Left lobe of liver (tissue), 2 donors: Measurements from ENCODE around the gene PTOV1. TPM values are rescaled to one million over a fixed set of nuclear protein-coding genes. Genes with fewer than 3 reads are reported as not detected.
"Not testable (repeated sequence)": the region's sequence is repeated elsewhere in the genome, so short reads cannot be mapped to it uniquely, and the experiment has no call there.

Source experiments
- ATAC-seq: fragments of 200-7000 bp; cut with Tn5 transposase; one replicate; pipeline ENCODE4 v1.9.1; 2020; ENCODE audit warnings: mild to moderate bottlenecking, moderate library complexity
- DNase-seq: peaks from one replicate; pipeline ENCODE4 v3.0.0-alpha.2; 2020; ENCODE audit warnings: low spot score
- total RNA-seq: library from RNA; stranded (reverse); gene quantifications from one replicate; pipeline ENCODE4 v1.2.1, GENCODE V29; 2021
- donor health status: DM: no; HTN: no; CAD: no; lungs with moderate emphysema.
- donor health status: DM: no; HTN: yes; CAD: no.

PTOV1 gene
- total RNA-seq, 1 donor from 2014 or later: 86.0 TPM

DNA sequence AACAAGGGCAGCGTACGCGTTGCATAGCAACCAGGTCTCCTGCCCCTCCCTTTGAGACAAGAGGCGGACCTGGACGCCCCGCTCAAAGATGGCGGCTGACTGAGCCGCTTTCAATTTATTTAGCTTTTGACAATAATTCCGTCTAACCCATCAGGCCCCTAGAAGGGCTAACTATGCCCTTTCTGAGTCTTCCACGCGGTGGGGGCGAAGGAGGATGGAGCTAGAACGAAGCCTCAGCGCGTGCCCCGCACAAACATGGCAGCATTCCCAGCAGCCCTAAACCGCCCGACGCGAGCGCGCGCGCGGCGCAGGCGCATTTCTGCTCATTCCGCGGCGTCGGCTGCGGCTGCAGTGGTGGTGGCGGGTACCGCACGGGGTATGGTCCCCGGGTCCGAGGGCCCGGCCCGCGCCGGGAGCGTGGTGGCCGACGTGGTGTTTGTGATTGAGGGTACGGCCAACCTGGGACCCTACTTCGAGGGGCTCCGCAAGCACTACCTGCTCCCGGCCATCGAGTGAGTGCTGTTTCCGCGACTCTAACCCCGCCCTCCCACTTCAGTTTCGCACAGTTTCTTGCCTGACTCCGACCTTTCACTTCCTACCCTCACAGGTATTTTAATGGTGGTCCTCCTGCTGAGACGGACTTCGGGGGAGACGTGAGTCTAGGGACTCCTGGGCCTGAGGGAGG lies 32.9 kb upstream of the PTOV1 start, which contains the start of gene MED25:
Gene MED25 (plus strand): TSS at position 326 of the 685 bp plus-strand sequence. CDS start 53 bp downstream, at position 379.
- DNase-seq: peak; percentile 87
- peak; percentile 82 for ATAC-seq

DNA sequence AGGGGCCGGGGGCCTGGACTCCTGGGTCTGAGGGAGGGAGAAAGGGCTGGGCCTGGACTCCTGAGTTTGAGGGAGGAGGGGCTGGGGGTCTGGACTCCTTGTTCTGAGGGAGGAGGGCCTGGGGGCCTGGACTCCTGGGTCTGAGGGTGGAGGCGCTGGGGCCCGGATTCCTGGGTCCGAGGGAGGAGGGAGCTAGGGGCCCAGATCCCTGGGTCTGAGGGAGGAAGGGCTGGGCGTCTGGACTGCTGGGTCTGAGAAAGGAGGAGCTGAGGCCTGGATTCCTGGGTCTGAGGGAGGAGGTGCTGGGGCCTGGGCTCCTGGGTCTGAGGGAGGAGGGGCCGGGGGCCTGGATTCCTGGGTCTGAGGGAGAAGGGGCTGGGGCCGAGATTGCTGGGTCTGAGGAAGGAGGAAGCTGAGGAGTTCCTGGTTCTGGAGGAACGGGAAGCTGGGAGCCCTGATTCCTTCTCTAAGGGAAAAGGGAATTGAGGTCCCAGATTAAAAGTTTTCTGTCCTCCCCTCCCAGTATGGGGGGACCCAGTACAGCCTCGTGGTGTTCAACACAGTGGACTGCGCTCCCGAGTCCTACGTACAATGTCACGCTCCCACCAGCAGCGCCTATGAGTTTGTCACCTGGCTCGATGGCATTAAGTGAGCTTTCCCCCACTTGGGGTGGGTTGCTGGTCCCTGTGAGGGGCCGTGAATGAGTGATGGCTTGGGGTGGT lies 32.1 kb upstream of the PTOV1 start:
- DNase-seq (no peak), ATAC-seq (no peak)

DNA sequence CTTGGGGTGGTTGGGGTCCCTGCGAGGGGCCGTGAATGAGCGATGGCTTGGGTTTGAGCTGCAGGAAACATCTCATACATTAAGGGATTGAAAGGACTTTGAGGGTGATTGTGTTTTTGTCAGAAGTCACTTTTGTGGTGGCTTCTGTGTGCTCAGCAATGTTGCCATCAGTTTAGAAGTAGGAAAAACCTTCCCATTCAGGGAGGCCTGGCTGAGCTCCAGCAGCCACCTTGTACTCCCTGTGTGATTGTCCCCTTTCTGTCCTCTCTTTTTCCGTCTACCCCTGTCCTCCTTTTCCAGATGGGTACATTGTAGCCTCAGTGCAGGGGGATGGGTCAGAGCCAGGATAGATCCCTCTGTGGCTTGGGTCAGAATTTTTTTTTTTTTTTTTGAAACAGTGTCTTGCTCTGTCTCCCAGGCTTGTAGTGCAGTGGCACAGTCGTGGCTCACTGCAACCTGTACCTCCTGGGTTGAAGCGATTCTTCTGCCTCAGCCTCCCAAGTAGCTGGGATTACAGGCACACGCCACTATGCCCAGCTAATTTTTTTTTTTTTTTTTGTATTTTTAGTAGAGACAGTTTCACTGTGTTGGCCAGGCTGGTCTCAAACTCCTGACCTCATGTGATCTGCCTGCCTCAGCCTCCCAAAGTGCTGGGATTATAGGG lies 31.4 kb upstream of the PTOV1 start:
- ATAC-seq: not testable (repeated sequence)

DNA sequence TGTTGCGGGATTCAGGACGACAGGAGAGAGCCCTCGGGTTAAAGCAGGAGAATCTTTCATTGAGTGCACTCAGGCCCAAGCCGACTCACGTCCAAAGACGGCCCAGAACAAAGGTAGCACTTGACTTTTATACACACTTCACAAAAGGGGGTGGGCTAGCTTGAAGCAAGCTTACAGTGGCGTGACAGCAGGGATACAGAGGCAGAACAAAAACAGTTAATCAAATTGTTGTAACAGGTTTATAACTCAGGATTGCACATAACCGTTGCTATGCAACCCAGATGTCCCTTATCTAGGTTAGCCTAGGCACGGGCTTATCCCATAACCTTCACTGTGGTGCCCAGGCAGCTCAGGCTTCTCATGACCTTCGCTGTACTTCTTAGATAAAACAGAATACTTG lies 30.8 kb upstream of the PTOV1 start:
- no peak for DNase-seq
- ATAC-seq: no peak

More for the DNA sequence above, 31.4 kb upstream of the PTOV1 start:
- DNase-seq: not testable (repeated sequence)

DNA sequence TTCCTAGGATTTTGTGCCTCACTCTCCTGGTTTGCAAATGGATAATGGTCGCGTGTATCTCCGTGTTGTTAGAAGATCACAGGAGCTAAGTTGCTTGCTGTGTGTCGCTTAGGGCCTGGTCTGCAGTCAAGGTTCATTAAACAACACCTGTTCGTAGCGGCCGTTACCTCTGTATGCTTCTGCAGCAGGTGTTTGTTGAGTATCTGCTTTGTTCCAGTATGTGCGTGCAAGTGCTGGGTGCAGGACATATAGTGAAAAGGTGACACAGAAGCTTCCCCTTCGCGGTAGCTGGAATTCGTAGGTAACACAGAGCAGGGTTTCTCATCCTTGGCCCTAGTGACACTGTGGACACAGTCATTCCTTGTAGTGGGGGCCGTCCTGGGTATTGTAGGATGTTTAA lies 27.5 kb upstream of the PTOV1 start:
- no peak for DNase-seq
- no peak for ATAC-seq

DNA sequence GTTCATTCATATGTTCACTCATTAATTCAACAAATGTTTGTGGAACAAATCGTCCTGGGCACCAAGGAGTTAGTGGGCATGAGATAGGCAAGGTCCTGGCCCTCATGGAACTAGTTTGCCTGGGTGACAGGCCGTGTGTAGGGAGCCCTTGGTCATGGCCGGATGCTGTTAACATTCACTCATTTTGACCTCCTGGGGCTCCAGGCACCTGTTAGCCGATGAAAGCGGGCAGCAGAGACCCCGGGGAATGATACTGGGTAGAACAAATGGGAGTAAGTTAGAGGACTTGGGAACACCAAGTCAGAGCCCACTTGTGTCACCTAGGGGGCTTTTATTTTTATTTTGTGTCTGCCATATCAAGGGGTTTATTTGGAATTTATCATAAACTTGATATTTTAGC lies 26.3 kb upstream of the PTOV1 start:
- ATAC-seq (no peak), DNase-seq (no peak)

DNA sequence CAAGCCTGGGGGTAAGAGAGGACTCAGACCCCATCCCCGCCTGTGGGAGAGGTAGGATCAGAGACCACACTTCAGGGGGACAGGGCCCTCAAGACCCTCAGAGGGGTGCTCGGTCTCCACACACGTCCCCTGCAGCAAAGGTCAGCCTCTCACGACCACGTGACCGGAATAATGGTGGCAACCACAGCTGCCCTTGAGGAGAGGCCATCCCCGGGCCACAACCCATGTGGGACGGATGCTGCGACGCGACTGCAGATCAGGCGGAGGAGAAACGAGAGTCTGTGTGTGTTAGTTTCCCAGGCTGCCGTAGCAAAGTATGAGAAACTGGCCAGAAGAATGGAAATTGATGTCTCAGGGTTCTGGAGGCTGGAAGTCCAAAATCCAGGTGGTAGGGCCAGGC lies 23.9 kb upstream of the PTOV1 start:
- ATAC-seq (no peak), DNase-seq (no peak)

DNA sequence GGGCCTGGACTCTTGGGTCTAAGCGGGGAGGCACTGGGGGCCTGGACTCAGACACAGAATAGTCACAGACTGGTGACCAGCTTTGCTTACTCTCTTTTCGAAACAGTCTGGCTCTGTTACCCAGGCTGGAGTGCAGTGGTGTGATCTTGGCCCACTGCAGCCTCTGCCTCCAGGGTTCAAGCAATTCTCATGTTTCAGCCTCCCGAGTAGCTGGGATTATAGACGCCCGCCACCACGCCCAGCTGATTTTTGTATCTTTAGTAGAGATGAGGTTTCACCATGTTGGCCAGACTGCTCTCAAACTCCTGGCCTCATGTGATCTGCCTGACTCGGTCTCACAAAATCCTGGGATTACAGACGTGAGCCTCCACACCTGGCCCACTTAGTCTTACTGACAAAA lies 21.8 kb upstream of the PTOV1 start:
- ATAC-seq (no peak), DNase-seq (no peak)

DNA sequence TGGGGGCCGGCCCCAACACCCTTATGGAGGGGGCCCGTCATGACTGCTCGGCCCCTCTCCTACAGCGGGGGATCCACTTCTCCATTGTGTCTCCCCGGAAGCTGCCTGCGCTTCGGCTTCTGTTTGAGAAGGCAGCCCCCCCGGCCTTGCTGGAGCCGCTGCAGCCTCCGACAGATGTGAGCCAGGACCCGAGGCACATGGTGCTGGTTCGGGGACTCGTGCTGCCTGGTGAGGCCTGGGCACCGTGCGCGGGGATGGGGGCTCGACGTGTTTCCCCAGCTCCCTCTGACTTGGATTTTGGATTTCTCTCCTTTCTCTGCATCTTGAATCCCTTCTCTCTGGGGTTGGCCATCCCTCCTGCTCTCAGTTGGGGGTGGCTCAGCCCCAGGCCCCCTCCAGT lies 21.2 kb upstream of the PTOV1 start:
- DNase-seq (no peak), ATAC-seq (no peak)

DNA sequence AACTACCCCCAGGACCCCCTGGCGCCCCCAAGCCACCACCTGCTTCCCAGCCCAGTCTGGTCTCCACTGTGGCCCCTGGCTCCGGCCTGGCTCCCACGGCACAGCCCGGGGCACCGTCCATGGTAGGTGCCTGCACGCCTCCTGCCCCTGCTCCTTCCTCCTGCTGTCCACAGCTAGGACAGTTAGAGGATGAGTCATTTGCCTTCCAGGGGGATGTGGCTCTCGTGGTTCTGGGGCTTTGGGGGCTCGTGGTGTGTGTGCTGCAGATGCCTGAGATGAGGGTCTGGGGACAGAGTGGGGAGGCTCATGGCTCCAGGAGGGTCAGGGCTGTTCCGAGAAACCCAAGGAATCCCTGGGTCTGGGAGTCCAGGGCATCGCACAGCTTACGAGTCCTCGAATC lies 20.2 kb upstream of the PTOV1 start:
- no peak for ATAC-seq
- DNase-seq: no peak

DNA sequence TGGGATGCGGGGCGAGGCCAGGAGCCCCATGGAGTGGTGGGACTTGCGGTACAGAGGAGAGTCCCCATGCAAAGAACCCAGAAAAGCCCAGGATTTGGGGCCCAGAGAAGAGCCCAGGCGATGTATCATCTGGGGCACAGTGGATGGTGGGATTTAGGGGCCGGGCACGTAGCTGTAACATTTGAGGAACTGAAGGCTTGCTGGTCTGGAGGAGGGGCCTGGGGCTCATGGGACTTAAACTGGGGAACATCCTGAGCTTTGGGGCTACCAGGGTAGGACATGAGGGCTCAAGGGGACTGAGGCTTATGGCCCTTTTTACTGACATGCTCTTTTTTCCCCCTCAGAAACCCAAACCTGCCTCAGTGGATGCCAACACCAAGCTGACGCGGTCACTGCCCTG lies 19.4 kb upstream of the PTOV1 start:
- ATAC-seq (no peak), DNase-seq (no peak)

DNA sequence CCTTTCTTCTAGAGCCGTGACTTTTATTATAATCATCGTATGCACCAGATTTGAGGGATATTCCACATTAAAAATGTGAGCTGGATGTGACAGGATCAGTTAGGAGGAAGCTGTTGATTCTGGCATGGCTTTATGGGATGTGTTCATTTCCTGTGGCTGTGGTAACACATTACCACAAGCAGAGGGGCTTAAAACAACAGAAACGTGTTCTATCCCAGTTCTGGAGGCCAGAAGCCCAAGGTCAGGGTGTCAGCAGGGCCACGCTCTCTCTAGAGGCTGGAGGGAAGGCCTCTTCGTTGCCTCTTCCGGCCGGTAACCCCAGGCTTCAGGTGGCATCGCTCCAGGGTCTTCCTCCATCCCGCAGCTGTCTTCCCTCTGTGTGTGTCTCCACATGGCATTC lies 18.4 kb upstream of the PTOV1 start:
- DNase-seq: no peak
- no peak for ATAC-seq

DNA sequence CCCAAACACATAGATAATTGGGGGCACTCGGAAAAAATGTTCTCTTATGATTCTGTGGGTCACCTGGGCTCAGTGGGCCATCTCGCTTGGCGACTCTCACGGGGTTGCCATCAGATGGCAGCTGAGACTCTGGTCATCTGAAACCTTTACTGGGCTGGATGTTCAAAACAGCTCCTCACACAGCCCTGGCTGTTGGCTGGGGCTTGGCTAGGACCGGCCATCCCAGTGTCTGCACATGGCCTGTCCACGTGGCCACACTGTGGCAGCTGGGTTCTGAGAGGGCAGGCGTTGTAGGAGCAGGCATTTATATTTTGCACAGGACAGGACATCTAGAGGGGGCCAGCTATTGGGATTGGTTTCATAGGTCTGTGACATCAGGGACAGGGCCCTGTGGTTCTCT lies 17.4 kb upstream of the PTOV1 start:
- DNase-seq: no peak
- ATAC-seq: no peak

DNA sequence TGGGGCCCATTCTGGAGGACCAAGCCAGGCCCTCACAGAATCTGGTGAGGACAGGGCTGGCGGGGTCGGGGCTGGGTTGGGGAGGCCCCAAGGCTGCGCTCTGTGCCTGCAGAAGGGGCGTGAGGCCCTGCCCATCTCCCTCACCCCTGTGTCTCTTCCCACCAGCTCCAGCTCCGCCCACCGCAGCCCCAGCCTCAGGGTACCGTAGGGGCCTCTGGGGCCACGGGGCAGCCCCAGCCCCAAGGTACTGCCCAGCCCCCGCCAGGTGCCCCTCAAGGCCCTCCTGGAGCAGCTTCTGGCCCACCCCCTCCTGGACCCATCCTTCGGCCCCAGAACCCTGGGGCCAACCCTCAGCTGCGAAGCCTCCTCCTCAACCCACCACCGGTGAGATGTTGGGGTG lies 15.4 kb upstream of the PTOV1 start:
- ATAC-seq: no peak
- DNase-seq: no peak

DNA sequence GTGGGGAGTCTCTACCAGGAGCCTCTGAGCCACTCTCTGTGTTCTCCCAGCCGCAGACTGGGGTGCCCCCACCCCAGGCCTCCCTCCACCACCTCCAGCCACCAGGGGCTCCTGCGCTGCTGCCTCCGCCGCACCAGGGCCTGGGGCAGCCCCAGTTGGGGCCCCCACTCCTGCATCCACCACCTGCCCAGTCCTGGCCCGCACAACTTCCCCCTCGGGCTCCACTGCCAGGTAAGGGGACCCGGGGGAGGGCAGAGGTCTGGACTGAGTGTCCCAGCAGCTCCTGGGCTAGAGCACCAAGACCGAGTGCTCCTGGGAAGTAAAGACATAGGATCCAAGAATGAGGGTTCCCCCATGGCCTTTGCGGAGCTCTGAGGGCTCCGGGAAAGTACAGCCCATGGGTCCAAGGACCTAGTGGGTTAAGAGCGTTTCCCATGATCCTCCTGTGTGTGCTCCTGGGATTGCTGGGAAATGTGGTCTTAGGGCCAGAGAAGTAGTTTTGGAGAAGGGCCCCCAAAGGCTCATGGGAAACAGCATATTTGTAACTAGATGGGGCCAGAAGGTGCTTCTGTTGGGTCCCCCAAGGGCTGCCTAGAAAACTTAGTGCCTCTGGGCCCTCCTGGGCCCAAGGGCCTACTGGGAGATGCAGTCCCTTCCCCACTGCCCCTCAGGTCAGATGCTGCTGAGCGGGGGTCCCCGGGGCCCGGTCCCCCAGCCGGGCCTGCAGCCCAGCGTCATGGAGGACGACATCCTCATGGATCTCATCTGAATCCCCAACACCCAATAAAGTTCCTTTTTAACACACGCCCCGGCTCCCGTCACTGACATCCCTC lies 14.6 kb upstream of the PTOV1 start:
- ATAC-seq (no peak), DNase-seq (no peak)

DNA sequence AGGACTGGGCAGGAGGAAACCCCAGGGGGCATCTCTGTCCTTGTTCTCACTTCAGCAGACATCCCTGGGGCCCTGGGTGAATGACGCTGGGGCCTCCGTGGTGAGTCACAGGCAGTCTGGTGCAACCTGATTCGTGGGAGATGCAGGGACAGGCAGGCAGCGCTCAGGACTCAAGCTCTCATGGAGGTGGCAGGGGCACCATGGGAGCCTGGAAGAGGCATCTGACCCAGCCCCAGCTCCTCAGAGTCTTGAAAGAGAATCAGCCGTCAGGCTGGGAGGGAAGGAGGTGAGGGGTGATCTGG lies 14.0 kb upstream of the PTOV1 start:
- no peak for ATAC-seq
- DNase-seq: no peak

DNA sequence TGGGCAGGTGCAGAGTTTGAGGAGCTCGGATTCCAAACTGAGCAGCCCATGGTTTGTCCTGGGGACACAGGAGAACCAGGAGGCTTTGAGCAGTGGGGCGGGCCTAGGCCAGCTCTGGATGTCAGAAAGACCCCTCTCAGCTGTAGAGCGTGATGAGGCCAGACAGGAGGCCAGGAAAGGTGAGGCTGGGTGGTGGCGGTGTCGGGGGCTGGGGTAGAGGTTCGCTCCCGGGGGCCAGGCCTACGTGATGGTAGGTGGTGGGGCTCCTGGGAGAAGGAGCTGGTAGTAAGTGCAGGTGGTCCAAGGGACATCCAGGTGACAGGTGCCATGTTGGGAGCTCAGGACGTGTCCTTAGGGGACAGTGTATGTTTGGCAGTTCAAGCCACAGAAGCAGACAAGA lies 13.5 kb upstream of the PTOV1 start:
- DNase-seq (no peak), ATAC-seq (no peak)

DNA sequence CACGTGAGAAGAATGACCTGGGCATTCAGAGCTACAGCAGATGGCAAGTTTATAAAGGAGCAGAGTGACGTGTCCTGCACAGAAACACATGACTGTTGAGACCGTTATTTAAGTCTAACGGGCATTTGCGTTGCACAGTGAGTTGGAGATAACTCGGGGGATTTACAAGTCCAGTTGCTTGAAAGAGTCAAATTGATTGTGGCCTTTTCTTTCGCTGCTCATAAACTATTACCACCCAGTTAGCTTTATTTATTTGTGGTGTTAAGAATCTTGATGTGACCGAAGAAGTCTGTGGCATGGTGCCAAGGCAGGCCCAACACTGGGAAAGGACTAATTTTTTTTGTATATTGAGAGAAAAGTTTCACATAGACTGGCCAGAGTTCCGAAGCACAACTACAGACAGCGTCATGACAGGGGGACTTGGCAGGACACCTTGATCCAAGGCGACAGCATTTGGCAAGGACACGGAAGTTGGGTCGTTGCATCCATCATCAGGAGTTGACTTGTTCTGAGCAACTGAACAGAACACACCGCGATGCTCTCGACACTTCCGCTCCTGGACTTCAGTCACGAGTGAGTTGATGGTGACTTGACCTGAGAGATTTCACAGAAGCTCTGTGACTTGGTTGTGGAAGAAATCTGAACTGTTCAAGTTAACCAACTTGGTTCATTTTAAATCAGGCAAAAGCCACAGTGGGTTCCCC lies 11.9 kb upstream of the PTOV1 start:
- no peak for ATAC-seq

DNA sequence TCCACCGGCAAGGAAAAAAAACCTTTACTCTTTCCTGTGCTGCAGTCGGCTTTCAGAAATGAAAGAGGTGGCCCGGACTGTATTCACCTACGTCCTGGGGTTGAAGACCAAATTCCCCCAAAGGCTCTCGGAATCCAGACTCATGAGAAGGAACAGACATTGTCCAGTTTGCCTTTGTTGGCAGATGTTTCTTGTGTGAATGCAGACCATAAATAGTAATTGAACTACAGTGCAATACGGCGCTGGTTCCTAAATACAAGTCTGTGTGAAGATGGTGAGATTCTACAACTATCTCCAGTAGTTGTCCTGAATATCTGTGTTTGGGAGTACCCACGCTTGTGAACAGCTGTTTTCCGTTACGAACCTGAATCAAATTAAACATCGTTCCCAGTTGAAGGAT lies 11.2 kb upstream of the PTOV1 start:
- ATAC-seq (no peak), DNase-seq (no peak)

More for the DNA sequence above, 11.9 kb upstream of the PTOV1 start:
- no peak for DNase-seq

DNA sequence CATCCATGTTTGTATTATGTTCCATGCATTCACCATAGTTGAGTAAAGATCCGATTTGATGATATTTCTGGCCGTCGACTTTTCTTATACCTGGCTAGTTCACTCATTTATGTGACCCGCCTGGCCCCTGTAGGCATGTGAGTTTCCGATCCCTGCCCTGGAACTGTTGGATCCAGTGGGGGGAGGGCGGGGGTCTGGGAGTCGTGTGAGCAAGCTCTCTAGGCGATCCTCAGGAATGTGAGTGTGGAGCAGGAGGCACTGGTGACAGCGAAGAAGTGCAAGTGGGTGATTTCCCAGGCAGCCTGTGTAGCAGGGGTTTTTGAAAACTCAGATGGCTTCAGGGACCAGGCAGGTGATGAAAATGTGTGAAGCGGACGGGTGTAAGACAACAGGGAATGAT lies 10.6 kb upstream of the PTOV1 start:
- DNase-seq (no peak), ATAC-seq (no peak)

DNA sequence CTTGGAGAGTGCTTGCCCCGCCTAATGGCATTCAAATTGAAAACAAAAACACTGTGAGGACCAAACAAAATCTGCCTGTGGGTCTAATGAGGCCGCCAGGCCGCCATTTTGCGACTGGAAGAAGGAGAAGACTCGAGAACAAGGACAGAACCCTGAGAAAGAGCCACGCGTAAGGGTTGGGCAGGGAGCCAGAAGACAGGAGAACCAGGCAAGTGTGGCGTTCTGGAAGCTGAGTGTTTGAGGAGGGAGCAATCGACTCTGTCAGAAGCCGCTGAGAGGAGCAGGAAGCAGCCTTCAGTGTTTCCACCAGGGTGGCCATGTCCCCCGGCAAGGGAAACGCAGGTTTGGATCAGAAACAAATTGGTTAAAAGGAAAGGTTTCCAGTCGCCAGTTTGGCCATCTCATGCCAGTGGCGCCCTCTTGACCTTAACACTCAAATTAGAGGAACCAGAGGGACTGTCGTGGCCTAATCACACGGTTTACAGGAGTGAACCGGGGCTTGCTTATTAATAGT lies 10.2 kb upstream of the PTOV1 start:
- no peak for ATAC-seq
- DNase-seq: no peak
